ENCODE results near the gene HEBP2.
A peak's percentile ranks its signal among the peaks of the same experiment; 100 is the strongest.
"Not testable (repeated sequence)": the region's sequence is repeated elsewhere in the genome, so short reads cannot be mapped to it uniquely, and the experiment has no call there.

HEBP2 gene

GRCh38 chr6:138424004-138424904 lies 20.2 kb downstream of the HEBP2 start:
- H3K4me3 ChIP-seq (ENCODE audit: low read depth, low read length) = no peak overlapping the region
- no peak for TF ChIP-seq CTCF (IDR thresholded peaks at IDR 0.05; ENCODE audit: low read depth, low read length, missing control alignments)
- no peak for DNase-seq (ENCODE audit: low read depth)

- H3K4me3 ChIP-seq (ENCODE audit: low read depth, low read length); DNase-seq (ENCODE audit: low read depth): not testable (repeated sequence)
These were observed 21.2 kb downstream of the HEBP2 start for GRCh38 chr6:138425256-138425655.

- no peak overlapping the region for H3K4me3 ChIP-seq (ENCODE audit: low read depth, low read length)
- no peak for DNase-seq (ENCODE audit: low read depth)
- TF ChIP-seq CTCF (IDR thresholded peaks at IDR 0.05; ENCODE audit: low read depth, low read length, missing control alignments) = no peak
These were observed 22.6 kb downstream of the HEBP2 start for GRCh38 chr6:138426500-138427123.

GRCh38 chr6:138427701-138428100 lies 23.7 kb downstream of the HEBP2 start:
- no peak overlapping the region for H3K4me3 ChIP-seq (ENCODE audit: low read depth, low read length)
- no peak for DNase-seq (ENCODE audit: low read depth)

GRCh38 chr6:138428944-138429598 lies 25.0 kb downstream of the HEBP2 start:
- DNase-seq (ENCODE audit: low read depth) = no peak

More at GRCh38 chr6:138427701-138428100, 23.7 kb downstream of the HEBP2 start:
- no peak for TF ChIP-seq CTCF (IDR thresholded peaks at IDR 0.05; ENCODE audit: low read depth, low read length, missing control alignments)

GRCh38 chr6:138429761-138430160 lies 25.7 kb downstream of the HEBP2 start:
- no peak for TF ChIP-seq CTCF (IDR thresholded peaks at IDR 0.05; ENCODE audit: low read depth, low read length, missing control alignments)
- H3K4me3 ChIP-seq (ENCODE audit: low read depth, low read length) = no peak overlapping the region
- DNase-seq (ENCODE audit: low read depth) = no peak

More at GRCh38 chr6:138428944-138429598, 25.0 kb downstream of the HEBP2 start:
- peak; percentile 46 for TF ChIP-seq CTCF (IDR thresholded peaks at IDR 0.05; ENCODE audit: low read depth, low read length, missing control alignments)
- no peak overlapping the region for H3K4me3 ChIP-seq (ENCODE audit: low read depth, low read length)
